Lower lobe of right lung (tissue), 2 donors: ENCODE measurements around the gene PPP6R3. TPM values are rescaled to one million over a fixed set of nuclear protein-coding genes. Genes with fewer than 3 reads are reported as not detected.
A peak's percentile ranks its signal among the peaks of the same experiment; 100 is the strongest.
"Not testable (repeated sequence)": the region's sequence is repeated elsewhere in the genome, so short reads cannot be mapped to it uniquely, and the experiment has no call there.

ENCODE experiments used
- ATAC-seq, 2 donors: fragments of 200-7000 bp; cut with Tn5 transposase; one replicate each; pipeline ENCODE4 v1.9.1; 2020 to 2022; ENCODE audit warnings: mild to moderate bottlenecking in 2 of 2, moderate library complexity in 2 of 2
- DNase-seq: peaks from one replicate; pipeline ENCODE4 v3.0.0-alpha.2; 2020
- H3K27ac ChIP-seq: fragments of 200-600 bp; one replicate; pipeline ENCODE4 v1.8.0; 2022
- H3K27me3 ChIP-seq: fragments of 200-600 bp; one replicate; pipeline ENCODE4 v1.8.0; 2022; ENCODE audit warnings: low read depth
- H3K36me3 ChIP-seq: fragments of 200-600 bp; one replicate; pipeline ENCODE4 v1.8.0; 2022; ENCODE audit warnings: mild to moderate bottlenecking
- H3K4me1 ChIP-seq: fragments of 200-600 bp; one replicate; pipeline ENCODE4 v1.8.0; 2022
- H3K4me3 ChIP-seq: fragments of 200-600 bp; one replicate; pipeline ENCODE4 v1.8.0; 2022; ENCODE audit warnings: mild to moderate bottlenecking
- H3K9me3 ChIP-seq: fragments of 200-600 bp; one replicate; pipeline ENCODE4 v1.8.0; 2022
- intact Hi-C: fragments of 100-400 bp; cut with DNase I; formaldehyde crosslinking; loops from one replicate; pipeline ENCODE4 v1.11.0; 2022
- total RNA-seq: library from RNA; stranded (reverse); fragmentation: NEBNext Ultra II Directional; extraction: Animal tissue kit (Norgen Biotek cat#: 25700); gene quantifications from one replicate; pipeline ENCODE4 v1.2.1, GENCODE V29; 2021
- TF ChIP-seq, protein P1 (sequence below): fragments of 200-600 bp; IDR thresholded peaks from one replicate; pipeline ENCODE4 v1.8.0; 2022; ENCODE audit warnings: antibody characterized with exemption, mild to moderate bottlenecking
- donor health status: DM: no; HTN: yes; CAD: no; lungs with severe emphysema.

Gene PPP6R3
- total RNA-seq, 1 donor from 2014 or later, result 98.0 TPM

DNA sequence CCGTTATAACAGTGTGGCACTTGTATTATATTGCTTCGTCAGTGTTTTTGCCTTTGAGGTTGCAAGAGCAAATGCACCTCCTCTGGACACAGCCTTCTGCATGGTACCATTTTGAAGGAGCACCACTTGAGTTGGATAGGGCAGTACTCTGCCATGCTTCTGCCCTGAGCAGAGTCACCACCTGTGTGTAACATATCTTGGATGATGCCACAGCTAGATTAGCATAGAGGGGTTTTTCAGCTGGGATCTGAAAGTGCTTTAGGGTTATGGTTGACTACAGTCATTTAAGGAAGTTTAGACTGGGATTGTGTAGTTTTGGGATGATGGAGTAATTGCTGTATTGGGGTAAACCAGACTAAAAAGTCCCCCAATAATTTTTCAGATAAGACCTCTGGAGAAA, 78.8 kb downstream of the PPP6R3 start:
- TF ChIP-seq, protein P1, sequence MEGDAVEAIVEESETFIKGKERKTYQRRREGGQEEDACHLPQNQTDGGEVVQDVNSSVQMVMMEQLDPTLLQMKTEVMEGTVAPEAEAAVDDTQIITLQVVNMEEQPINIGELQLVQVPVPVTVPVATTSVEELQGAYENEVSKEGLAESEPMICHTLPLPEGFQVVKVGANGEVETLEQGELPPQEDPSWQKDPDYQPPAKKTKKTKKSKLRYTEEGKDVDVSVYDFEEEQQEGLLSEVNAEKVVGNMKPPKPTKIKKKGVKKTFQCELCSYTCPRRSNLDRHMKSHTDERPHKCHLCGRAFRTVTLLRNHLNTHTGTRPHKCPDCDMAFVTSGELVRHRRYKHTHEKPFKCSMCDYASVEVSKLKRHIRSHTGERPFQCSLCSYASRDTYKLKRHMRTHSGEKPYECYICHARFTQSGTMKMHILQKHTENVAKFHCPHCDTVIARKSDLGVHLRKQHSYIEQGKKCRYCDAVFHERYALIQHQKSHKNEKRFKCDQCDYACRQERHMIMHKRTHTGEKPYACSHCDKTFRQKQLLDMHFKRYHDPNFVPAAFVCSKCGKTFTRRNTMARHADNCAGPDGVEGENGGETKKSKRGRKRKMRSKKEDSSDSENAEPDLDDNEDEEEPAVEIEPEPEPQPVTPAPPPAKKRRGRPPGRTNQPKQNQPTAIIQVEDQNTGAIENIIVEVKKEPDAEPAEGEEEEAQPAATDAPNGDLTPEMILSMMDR, result no peak
- H3K27ac ChIP-seq, result no peak overlapping the region
- H3K4me3 ChIP-seq, result no peak overlapping the region
- no peak for DNase-seq
- H3K36me3 ChIP-seq, result peaks cover 48% of the 10 kb centered on the region
- ATAC-seq, result no peak
- no peaks in the 10 kb centered on the region for H3K27me3 ChIP-seq
- peaks cover 39% of the 10 kb centered on the region for H3K4me1 ChIP-seq
- intact Hi-C loops, result no loop called here
- no peaks in the 10 kb centered on the region for H3K9me3 ChIP-seq

DNA sequence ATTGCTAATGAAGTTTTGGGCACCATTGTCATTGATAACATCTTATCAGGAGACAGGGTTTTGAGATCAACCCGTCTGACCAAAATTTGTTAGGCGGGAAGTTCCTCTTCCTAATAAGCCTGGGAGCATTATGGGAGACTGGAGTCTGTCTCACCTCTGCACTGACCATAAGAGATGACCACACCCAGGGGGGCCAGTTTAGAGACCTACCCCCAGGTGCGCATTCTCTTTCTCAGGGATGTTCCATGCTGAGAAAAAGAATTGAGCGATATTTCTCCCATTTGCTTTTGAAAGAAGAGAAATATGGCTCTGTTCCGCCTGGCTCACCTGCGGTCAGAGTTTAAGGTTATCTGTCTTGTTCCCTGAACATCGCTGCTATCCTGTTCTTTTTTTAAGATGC, 80.0 kb downstream of the PPP6R3 start:
- H3K27ac ChIP-seq, H3K27me3 ChIP-seq, intact Hi-C loops, ATAC-seq, H3K4me3 ChIP-seq, H3K9me3 ChIP-seq, DNase-seq: not testable (repeated sequence)
- peaks cover 33% of the 10 kb centered on the region for H3K4me1 ChIP-seq
- H3K36me3 ChIP-seq, result peaks cover 54% of the 10 kb centered on the region

DNA sequence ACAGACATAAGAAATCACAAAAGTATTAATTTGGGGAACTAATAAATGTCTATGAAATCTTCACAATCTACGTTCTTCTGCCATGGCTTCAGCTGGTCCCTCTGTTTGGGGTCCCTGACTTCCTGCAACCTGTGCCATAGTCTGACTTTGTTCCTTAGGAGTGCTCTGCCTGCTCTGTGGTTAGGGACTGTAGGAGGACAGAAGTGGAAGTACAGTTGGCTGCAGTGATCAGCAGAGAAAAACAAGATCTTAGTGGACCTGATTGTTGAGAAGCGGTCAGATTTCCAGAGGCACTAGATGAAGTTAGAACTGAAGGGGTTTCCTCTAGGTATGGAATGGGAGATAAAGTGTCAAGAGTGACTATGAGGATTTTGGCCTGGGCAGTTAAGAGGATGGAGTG, 80.6 kb downstream of the PPP6R3 start:
- DNase-seq (no peak), ATAC-seq (peak in 1 of 2 donors; percentile 5)
- intact Hi-C loops, result no loop called here
- H3K4me3 ChIP-seq, result no peak overlapping the region
- TF ChIP-seq, protein P1, result no peak
- H3K4me1 ChIP-seq, result peaks cover 26% of the 10 kb centered on the region
- no peaks in the 10 kb centered on the region for H3K27me3 ChIP-seq
- H3K9me3 ChIP-seq, result no peaks in the 10 kb centered on the region
- H3K36me3 ChIP-seq, result peaks cover 57% of the 10 kb centered on the region
- no peak overlapping the region for H3K27ac ChIP-seq

DNA sequence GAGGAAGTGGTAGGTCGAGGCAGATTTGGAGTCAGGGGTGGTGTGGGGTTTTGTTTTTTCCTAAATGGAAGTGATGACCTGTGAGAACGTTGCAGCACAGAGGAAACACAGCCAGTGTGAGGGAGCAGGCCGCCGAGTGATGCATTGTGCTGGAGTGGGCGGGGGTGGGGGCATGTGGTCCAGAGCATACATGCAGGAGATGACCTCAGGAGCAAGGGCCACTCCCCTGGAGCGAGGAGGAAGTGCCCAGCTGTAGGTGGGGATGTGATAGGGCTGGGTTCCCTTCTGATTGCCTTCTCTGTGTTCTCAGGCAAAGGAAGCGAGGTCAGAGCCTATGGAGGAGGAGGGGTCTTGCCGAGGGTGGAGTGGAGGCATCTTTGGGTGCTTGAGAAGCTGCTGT, 81.4 kb downstream of the PPP6R3 start:
- no peak overlapping the region for H3K4me3 ChIP-seq
- H3K27me3 ChIP-seq, result no peaks in the 10 kb centered on the region
- no peak overlapping the region for H3K27ac ChIP-seq
- peaks cover 23% of the 10 kb centered on the region for H3K4me1 ChIP-seq
- ATAC-seq, result peak; percentile 24 to 65
- intact Hi-C loops, result no loop called here
- no peak for DNase-seq
- no peaks in the 10 kb centered on the region for H3K9me3 ChIP-seq
- H3K36me3 ChIP-seq, result peaks cover 66% of the 10 kb centered on the region
- TF ChIP-seq, protein P1, result no peak

DNA sequence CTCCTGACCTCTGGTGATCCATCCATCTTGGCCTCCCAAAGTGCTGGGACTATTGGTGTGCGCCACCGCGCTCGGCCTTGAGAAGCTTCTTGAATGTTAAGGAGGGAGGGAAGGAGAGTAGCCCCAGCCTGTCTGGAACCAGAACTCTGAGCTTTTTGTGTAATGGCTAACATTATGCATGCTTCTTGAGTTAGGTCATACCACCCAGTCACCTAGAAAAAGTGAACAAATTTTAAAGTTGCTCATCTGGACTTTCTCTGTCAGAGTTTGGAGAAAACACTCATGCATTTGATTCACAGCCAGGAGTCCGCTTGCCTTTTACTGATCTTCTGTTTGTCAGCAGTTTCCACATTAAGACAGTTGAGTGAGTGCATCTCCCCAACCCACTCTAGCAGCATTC, 82.1 kb downstream of the PPP6R3 start:
- peaks cover 23% of the 10 kb centered on the region for H3K4me1 ChIP-seq
- H3K4me3 ChIP-seq, result no peak overlapping the region
- intact Hi-C loops, result no loop called here
- no peaks in the 10 kb centered on the region for H3K9me3 ChIP-seq
- TF ChIP-seq, protein P1, result no peak
- no peaks in the 10 kb centered on the region for H3K27me3 ChIP-seq
- peaks cover 67% of the 10 kb centered on the region for H3K36me3 ChIP-seq
- DNase-seq (no peak), ATAC-seq (peak in 1 of 2 donors; percentile 44)
- H3K27ac ChIP-seq, result no peak overlapping the region

DNA sequence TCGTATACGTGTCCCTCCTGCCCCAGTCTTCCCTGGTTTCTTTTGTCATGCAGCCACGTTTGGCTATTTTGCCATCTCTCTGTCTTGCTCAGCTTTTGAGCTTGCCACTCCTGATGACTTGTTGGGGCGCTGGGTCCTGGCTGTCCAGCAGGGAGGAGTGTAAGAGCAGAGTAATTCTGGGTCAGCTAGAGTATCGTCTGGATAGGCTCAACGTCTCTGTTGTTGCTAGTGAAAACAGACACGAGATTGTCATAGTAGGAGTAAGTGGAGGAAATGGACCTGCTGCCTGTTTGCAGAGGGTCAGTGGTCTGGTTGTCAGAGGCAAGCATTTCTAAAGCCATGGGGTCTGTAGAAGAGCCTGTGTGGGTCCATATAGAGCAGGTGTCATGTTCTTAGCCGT, 83.0 kb downstream of the PPP6R3 start:
- no peak for DNase-seq
- no peak overlapping the region for H3K27ac ChIP-seq
- H3K36me3 ChIP-seq, result peaks cover 66% of the 10 kb centered on the region
- TF ChIP-seq, protein P1, result no peak
- no peaks in the 10 kb centered on the region for H3K27me3 ChIP-seq
- intact Hi-C loops, result no loop called here
- no peaks in the 10 kb centered on the region for H3K9me3 ChIP-seq
- no peak for ATAC-seq
- H3K4me3 ChIP-seq, result no peak overlapping the region
- peaks cover 24% of the 10 kb centered on the region for H3K4me1 ChIP-seq
